GM23338 (cell line): ENCODE data around the gene ZSCAN23. TPM values are rescaled to one million over a fixed set of nuclear protein-coding genes. Genes with fewer than 3 reads are reported as not detected.

Experiments used
- ATAC-seq: fragments of 200-7000 bp; cut with Tn5 transposase; 3 replicates; pipeline ENCODE4 v1.9.1; 2020
- DNase-seq: peaks from one replicate; pipeline ENCODE4 v3.0.0-alpha.2; 2015; ENCODE audit warnings: low spot score
- H2AFZ ChIP-seq: fragments of 200-600 bp; sonication (generic); 2 replicates; pipeline ENCODE4 v1.8.0; 2016; ENCODE audit warnings: antibody characterized with exemption, mild to moderate bottlenecking, moderate library complexity
- H3F3A ChIP-seq: fragments of 200-600 bp; sonication (generic); replicated peaks from 2 replicates; pipeline ENCODE4 v1.8.0; 2017; ENCODE audit warnings: antibody characterized with exemption, mixed run types, low read depth
- H3K27ac ChIP-seq: fragments of 200-600 bp; sonication (generic); 2 replicates; pipeline ENCODE4 v1.6.1; 2016; ENCODE audit warnings: low read depth
- H3K27me3 ChIP-seq: fragments of 200-600 bp; sonication (generic); 2 replicates; pipeline ENCODE4 v1.8.0; 2016; ENCODE audit warnings: mild to moderate bottlenecking, mixed run types, moderate library complexity; ENCODE audit not compliant: insufficient read depth
- H3K36me3 ChIP-seq: fragments of 200-600 bp; sonication (generic); 2 replicates; pipeline ENCODE4 v1.8.0; 2016; ENCODE audit warnings: mild to moderate bottlenecking; ENCODE audit not compliant: insufficient read depth
- H3K4me1 ChIP-seq: fragments of 200-600 bp; sonication (generic); 2 replicates; pipeline ENCODE4 v1.8.0; 2016; ENCODE audit warnings: mild to moderate bottlenecking, moderate library complexity; ENCODE audit not compliant: insufficient read depth
- H3K4me2 ChIP-seq: fragments of 200-600 bp; sonication (generic); 2 replicates; pipeline ENCODE4 v1.7.1; 2017; ENCODE audit warnings: mixed run types
- H3K4me3 ChIP-seq: fragments of 200-600 bp; sonication (generic); 2 replicates; pipeline ENCODE4 v1.6.1; 2016; ENCODE audit warnings: mixed run types
- H3K79me2 ChIP-seq: fragments of 200-600 bp; sonication (generic); replicated peaks from 2 replicates; pipeline ENCODE4 v1.8.0; 2017; ENCODE audit warnings: mild to moderate bottlenecking; ENCODE audit not compliant: insufficient read depth
- H3K9me2 ChIP-seq: fragments of 200-600 bp; sonication (generic); 2 replicates; pipeline ENCODE4 v1.8.0; 2017; ENCODE audit not compliant: insufficient read depth
- H4K20me1 ChIP-seq: fragments of 200-600 bp; sonication (generic); replicated peaks from 2 replicates; pipeline ENCODE4 v1.8.0; 2017; ENCODE audit warnings: mild to moderate bottlenecking; ENCODE audit not compliant: insufficient read depth
- H3K27ac Mint-ChIP-seq: 2 replicates; pipeline ENCODE4 v1.8.0; 2020; ENCODE audit warnings: inconsistent platforms, mild to moderate bottlenecking, moderate library complexity, mixed read lengths
- H3K27me3 Mint-ChIP-seq: 3 replicates; pipeline ENCODE4 v1.8.0; 2022; ENCODE audit warnings: low read depth, mild to moderate bottlenecking, moderate library complexity, mixed read lengths, inconsistent platforms; ENCODE audit not compliant: insufficient read depth, poor library complexity
- H3K36me3 Mint-ChIP-seq: 3 replicates; pipeline ENCODE4 v1.8.0; 2021; ENCODE audit warnings: low read depth, mild to moderate bottlenecking, inconsistent platforms, moderate library complexity, mixed read lengths
- H3K4me1 Mint-ChIP-seq: 3 replicates; pipeline ENCODE4 v1.8.0; 2020; ENCODE audit warnings: mild to moderate bottlenecking, inconsistent platforms, mixed read lengths
- H3K4me3 Mint-ChIP-seq: 3 replicates; pipeline ENCODE4 v1.8.0; 2021; ENCODE audit warnings: moderate library complexity, mild to moderate bottlenecking, inconsistent platforms, mixed read lengths
- H3K9me3 Mint-ChIP-seq: 3 replicates; pipeline ENCODE4 v1.8.0; 2020; ENCODE audit warnings: moderate library complexity, mild to moderate bottlenecking, inconsistent platforms, mixed read lengths
- CREB1 ChIP-seq: fragments of 250-450 bp; sonication (Bioruptor Pico); IDR thresholded peaks from 2 replicates; pipeline ENCODE4 v1.5.0; 2020; ENCODE audit warnings: low read depth, mild to moderate bottlenecking, moderate library complexity
- CTCF ChIP-seq, 2 experiments: fragments of 200-600 bp in 1 of 2; sonication (generic) in 1 of 2; conservative IDR thresholded peaks; 2 replicates each; pipeline versions ENCODE4 v1.5.1 to v1.6.1; 2016 to 2017; ENCODE audit warnings: antibody characterized with exemption in 2 of 2, low read depth in 2 of 2, mild to moderate bottlenecking in 2 of 2, moderate library complexity in 1 of 2
- ETS1 ChIP-seq: IDR thresholded peaks from 2 replicates; pipeline ENCODE4 v1.6.1; 2016; ENCODE audit warnings: antibody characterized with exemption
- EZH2 ChIP-seq: fragments of 200-600 bp; sonication (generic); IDR thresholded peaks from one replicate; pipeline ENCODE4 v1.8.0; 2017; ENCODE audit warnings: antibody characterized with exemption, mild to moderate bottlenecking, low read depth; ENCODE audit not compliant: unreplicated experiment
- EZH2phosphoT487 ChIP-seq: fragments of 200-600 bp; sonication (generic); IDR thresholded peaks from one replicate; pipeline ENCODE4 v1.8.1; 2018; ENCODE audit warnings: antibody characterized with exemption; ENCODE audit not compliant: unreplicated experiment
- JUNB ChIP-seq: IDR thresholded peaks from one replicate; pipeline ENCODE4 v1.6.1; 2016; ENCODE audit warnings: antibody characterized with exemption; ENCODE audit not compliant: unreplicated experiment
- NANOG ChIP-seq: IDR thresholded peaks from 2 replicates; pipeline ENCODE4 v1.6.1; 2016; ENCODE audit warnings: antibody characterized with exemption, borderline replicate concordance
- STAT1 ChIP-seq: IDR thresholded peaks from one replicate; pipeline ENCODE4 v1.6.1; 2016; ENCODE audit warnings: antibody characterized with exemption; ENCODE audit not compliant: unreplicated experiment
- ZNF114 ChIP-seq: fragments of 250-450 bp; sonication (Bioruptor Pico); IDR thresholded peaks from 2 replicates; pipeline ENCODE4 v1.5.0; 2020; ENCODE audit warnings: mild to moderate bottlenecking, moderate library complexity
- ZNF331 ChIP-seq: fragments of 250-450 bp; sonication (Bioruptor Pico); IDR thresholded peaks from 2 replicates; pipeline ENCODE4 v1.5.0; 2020; ENCODE audit warnings: low read depth, mild to moderate bottlenecking, moderate library complexity
- polyA plus RNA-seq: library from polyadenylated mRNA; unstranded; fragments of >200 nt; fragmentation: Nextera tagmentation; extraction: Ambion mirVana; gene quantifications from 2 replicates; pipeline ENCODE4 v1.2.1, GENCODE V29; 2016
- total RNA-seq: library from RNA; depleted of rRNA; stranded (reverse); fragments of >200 nt; shearing (Covaris generic); gene quantifications from 2 replicates; pipeline ENCODE4 v1.2.3, GENCODE V29; 2014

The ZSCAN23 gene
- total and polyA plus RNA-seq, 2 experiments from 2014 or later, result 1.9 to 7.8 TPM

GRCh38 chr6:28486533-28486932, 43.2 kb upstream of the ZSCAN23 start (continued):
- no peak for TF ChIP-seq CREB1 (CRISPR knock-in tag)
- no peak for TF ChIP-seq NANOG
- TF ChIP-seq ETS1, result no peak
- no peak for TF ChIP-seq EZH2phosphoT487
- TF ChIP-seq ZNF114 (CRISPR knock-in tag), result no peak
- TF ChIP-seq EZH2, result no peak
- TF ChIP-seq ZNF331 (CRISPR knock-in tag), result no peak
- no peak for TF ChIP-seq STAT1
- TF ChIP-seq JUNB, result no peak

GRCh38 chr6:28485482-28485881, 42.2 kb upstream of the ZSCAN23 start:
- no peak overlapping the region for H2AFZ ChIP-seq
- no peak overlapping the region for H3K4me3 ChIP-seq
- H3K27me3 ChIP-seq, result peaks cover 10% of the 10 kb centered on the region

More at GRCh38 chr6:28485482-28485881, 42.2 kb upstream of the ZSCAN23 start:
- DNase-seq (no peak), ATAC-seq (no peak)
- Histone ChIP-seq H3K9me2 (no peaks in the 10 kb centered on the region), H3K27ac (no peak overlapping the region), H4K20me1 (no peaks in the 10 kb centered on the region), H3K36me3 (no peaks in the 10 kb centered on the region), H3K79me2 (no peaks in the 10 kb centered on the region), H3K4me1 (peaks cover 2% of the 10 kb centered on the region), H3F3A (no peaks in the 10 kb centered on the region), H3K4me2 (no peak overlapping the region)
- Mint-ChIP-seq H3K36me3 (peaks cover 2% of the 10 kb centered on the region; the same call in 2 of the 3 replicates), H3K27me3 (peaks cover 21% of the 10 kb centered on the region), H3K4me1 (peaks cover 4% of the 10 kb centered on the region; the same call in 2 of the 3 replicates), H3K4me3 (no peak overlapping the region), H3K27ac (no peak overlapping the region), H3K9me3 (peaks cover 2% of the 10 kb centered on the region; the same call in 2 of the 3 replicates)
- no peak for TF ChIP-seq CREB1 (CRISPR knock-in tag)
- no peak for TF ChIP-seq EZH2phosphoT487
- TF ChIP-seq ETS1, result no peak
- no peak for TF ChIP-seq CTCF (conservative IDR thresholded peaks at IDR 0.05; ENCODE audit: low read depth in 2 of 2)
